AG04449 (cell line): ENCODE measurements around the gene FAM13C.
"Not testable (repeated sequence)": the region's sequence is repeated elsewhere in the genome, so short reads cannot be mapped to it uniquely, and the experiment has no call there.

Source experiments
- CTCF ChIA-PET: fragments of 350-600 bp; formaldehyde crosslinking; extraction: SDS; loops from one replicate; lab custom pipeline; 2021; ENCODE audit warnings: antibody characterized with exemption; lab: Yijun Ruan, JAX
- POLR2A ChIA-PET: fragments of 400-600, 350-600 bp; formaldehyde crosslinking; extraction: SDS; loops from one replicate; lab custom pipeline; 2020; ENCODE audit warnings: antibody characterized with exemption, inconsistent platforms; lab: Yijun Ruan, JAX
- DNase-seq: peaks from one replicate; pipeline ENCODE4 v3.0.0-alpha.2; 2010; ENCODE audit warnings: low read depth, low spot score
- H3K4me3 ChIP-seq: 2 replicates; pipeline ENCODE4 v1.5.1; 2011; ENCODE audit warnings: low read depth, mild to moderate bottlenecking, control low read depth, low read length
- CTCF ChIP-seq: IDR thresholded peaks from one replicate; pipeline ENCODE4 v1.5.1; 2011; ENCODE audit warnings: mild to moderate bottlenecking, moderate library complexity, low read length, control low read depth, inconsistent platforms; ENCODE audit not compliant: insufficient read depth; ENCODE audit errors: missing control alignments

The FAM13C gene

GRCh38 chr10:59362144-59362958 is at the start of gene FAM13C:
FAM13C (minus strand) TSS chr10:59362549; CDS start chr10:59362460, 89 bp downstream.
- CTCF ChIA-PET, result no interaction called here
- no peak for DNase-seq
- POLR2A ChIA-PET, result interaction anchor here (1.1 kb wide), 2 partner anchors 10 to 26 kb away, joined by 4 read pairs; no protein-coding TSS in a partner anchor
- no peak for TF ChIP-seq CTCF
- peak within 1 kb of the TSS; percentile 59 for H3K4me3 ChIP-seq

- POLR2A ChIA-PET, result no interaction called here
- CTCF ChIA-PET, result no interaction called here
- DNase-seq, result no peak
- no peak for TF ChIP-seq CTCF
- H3K4me3 ChIP-seq, result no peak overlapping the region
Measured at GRCh38 chr10:59405235-59405634, 42.9 kb upstream of the FAM13C start.

- no peak for DNase-seq
- ChIA-PET POLR2A (no interaction called here), CTCF (no interaction called here)
- H3K4me3 ChIP-seq, result no peak overlapping the region
- TF ChIP-seq CTCF, result no peak
Measured at GRCh38 chr10:59400214-59400613, 37.9 kb upstream of the FAM13C start.

- DNase-seq, result not testable (repeated sequence)
Measured at GRCh38 chr10:59399329-59399728, 37.0 kb upstream of the FAM13C start.

GRCh38 chr10:59397961-59398360 is 35.6 kb upstream of the FAM13C start:
- DNase-seq, result no peak
- ChIA-PET POLR2A (no interaction called here), CTCF (no interaction called here)
- no peak overlapping the region for H3K4me3 ChIP-seq
- no peak for TF ChIP-seq CTCF

More at GRCh38 chr10:59399329-59399728, 37.0 kb upstream of the FAM13C start:
- H3K4me3 ChIP-seq, CTCF ChIA-PET, POLR2A ChIA-PET: not testable (repeated sequence)

- H3K4me3 ChIP-seq, result no peak overlapping the region
- CTCF ChIA-PET, result no interaction called here
- POLR2A ChIA-PET, result no interaction called here
- no peak for DNase-seq
- TF ChIP-seq CTCF, result no peak
Measured at GRCh38 chr10:59395984-59396383, 33.6 kb upstream of the FAM13C start.
